HG02981 (cell line): ENCODE measurements around the gene FILIP1L.

Experiments
- ATAC-seq: cut with Tn5 transposase; IDR thresholded peaks from one replicate; pipeline ENCODE4 v1.9.1; 2021; ENCODE audit warnings: mild to moderate bottlenecking, moderate library complexity; ENCODE audit not compliant: unreplicated experiment

Gene FILIP1L

DNA sequence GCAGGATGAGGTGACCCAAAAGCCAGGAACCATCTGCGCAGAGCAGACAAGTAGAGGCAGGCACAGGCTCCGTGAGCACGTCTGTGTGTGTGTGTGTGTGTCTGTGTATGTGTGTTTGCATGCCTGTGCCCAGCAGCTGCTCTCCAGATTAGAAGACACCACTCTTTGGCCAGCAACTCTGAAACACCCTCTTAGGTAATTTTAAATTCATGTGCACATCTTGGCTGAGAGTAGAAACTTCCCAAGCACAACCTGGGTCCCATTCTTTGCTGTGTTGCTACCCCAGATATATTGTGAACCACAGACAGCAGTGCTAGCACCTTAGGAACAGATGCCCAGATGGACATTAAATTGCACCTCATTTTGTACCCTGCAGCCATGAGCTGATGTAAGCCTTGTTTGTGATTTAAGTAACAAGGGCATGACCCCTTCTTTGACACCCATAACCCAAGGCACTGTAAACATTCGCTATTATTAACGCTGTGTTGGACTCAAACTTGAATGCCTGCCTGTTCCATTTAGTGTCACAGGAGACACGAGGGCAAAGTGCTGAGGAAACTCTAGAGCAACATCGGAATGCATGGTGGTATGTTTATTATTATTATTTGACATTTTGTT lies at the start of gene FILIP1L:
Gene FILIP1L, minus strand, starts transcription at position 89 of the 618 bp plus-strand sequence.
- no peak for ATAC-seq

DNA sequence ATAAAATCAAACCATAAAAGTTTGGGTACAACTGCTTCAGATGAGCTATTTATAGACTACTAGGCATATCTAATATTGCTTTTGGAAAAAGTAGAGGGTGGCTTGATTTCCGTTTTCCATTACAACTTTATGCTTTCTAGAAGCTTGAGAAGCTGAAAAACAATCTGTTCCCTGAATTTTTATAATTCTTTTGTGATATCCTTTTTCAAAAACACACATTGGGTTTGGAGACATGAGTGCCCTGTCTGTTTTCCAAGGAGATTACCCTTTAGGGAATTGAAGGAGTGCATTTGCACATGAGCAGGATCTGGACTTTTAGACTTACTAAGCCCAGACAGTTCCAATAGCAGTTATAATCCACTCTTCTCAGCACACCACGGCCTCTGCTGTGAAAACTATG lies 49.5 kb upstream of the FILIP1L start:
- no peak for ATAC-seq

DNA sequence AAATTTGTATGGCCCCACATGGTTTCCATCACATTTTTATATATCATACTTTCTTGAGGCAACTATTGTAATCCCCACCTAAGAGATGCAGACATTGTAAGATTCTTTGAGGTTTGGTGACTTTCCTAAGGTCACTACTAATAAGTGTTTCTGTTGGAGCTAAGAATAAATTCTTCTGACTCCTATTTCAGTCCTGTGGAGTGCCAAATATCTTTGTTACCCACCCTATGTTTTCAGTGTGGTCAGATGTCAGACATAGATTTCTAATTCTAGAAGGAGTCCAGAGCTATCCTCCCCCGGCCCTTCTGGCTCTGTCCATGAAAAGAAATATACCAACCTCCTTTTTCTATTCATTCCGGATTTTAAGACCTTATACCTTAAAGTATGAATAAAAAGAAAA lies 46.2 kb upstream of the FILIP1L start:
- no peak for ATAC-seq

DNA sequence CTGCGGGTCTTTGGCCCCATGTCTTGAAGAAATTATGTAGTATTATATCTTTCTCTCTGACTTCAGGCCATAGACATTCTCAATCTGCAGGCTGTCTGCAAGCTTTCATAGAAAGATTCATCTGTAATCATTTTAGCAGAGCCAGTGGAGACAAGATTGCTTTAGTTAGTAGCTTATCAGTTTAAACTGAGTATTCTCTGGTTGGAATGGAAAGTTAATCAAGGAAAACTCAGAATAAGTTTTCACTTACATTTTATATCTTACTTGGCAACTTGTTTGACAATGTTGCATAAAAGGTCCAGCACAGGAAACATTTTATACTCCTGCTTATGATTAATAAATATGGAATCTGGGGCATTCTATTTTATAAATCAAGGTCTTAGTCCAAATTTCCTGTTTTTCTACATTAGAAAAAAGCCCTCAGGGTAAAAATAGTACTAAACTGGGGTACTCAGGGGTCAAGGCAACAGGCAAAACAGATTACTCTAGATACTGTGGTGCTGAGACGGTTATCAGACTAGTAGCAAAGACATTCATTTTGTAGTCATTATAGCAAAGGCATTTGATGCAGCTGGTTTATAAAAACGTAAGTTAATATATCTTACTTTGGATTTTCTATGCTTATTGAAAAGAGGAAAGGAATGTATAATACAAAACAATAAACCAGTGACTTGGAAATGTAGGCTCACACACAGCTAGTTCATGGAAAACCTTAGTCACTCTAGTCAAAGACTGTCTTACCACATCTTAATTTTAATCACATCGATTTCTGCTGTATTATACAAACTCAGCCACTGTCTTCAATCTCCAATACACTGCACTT lies 45.2 kb upstream of the FILIP1L start:
- no peak for ATAC-seq

DNA sequence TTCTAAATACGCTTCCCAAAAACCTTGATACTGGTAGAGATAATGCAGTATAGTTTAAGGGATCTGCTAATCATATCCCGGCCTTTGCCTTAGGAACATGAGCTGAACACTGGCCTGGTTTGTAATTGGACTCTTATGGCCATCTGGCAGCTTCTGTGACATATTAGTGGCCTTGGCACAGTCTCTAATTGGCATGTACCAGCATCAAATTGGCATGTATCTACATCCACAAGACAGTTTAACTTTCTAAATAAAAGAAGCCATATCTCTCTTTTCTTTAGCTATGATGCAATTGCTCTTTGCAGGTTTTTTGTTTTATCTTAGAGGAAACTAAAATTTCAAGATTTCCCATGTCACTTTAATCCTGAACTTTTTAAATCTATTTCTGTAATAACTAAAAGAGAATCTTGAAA lies 44.6 kb upstream of the FILIP1L start:
- ATAC-seq: no peak

DNA sequence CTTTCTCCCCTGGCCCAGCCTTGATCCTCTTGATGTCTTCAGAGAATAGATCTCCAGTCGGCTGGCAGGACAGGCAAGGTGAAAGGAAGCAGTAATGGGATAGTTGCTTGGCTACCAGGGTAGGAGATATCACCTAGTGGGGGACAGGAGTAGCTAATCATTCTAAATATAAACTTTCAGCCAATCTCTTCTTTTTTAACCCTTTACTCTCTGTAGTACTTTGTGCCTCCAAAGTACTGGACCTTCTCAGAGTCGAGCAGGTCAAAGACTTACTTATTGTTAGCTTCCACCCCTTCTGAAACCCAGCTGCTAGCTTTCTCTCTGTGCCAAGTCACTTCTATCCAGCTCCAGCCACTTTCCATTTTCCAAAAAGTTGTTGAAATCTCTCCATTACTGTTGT lies 43.4 kb upstream of the FILIP1L start:
- no peak for ATAC-seq

DNA sequence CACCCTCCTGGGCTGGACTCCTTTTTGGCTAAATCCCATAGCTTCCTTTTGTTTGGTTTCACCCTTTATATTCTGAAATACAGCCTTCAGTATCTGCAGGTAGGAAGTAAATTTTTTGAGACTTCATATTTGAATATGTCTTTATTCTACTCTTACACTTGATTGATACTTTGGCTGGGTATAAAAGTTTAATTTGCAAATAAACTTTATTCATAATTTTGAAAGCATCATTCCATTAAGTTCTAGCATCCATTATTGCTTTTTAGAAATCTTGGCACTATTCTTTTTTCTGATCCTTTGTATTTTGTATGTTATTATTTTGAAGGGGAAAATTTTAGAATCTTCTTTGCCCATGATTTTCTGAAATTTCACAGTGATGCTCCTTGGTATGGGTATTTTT lies 41.3 kb upstream of the FILIP1L start:
- no peak for ATAC-seq

DNA sequence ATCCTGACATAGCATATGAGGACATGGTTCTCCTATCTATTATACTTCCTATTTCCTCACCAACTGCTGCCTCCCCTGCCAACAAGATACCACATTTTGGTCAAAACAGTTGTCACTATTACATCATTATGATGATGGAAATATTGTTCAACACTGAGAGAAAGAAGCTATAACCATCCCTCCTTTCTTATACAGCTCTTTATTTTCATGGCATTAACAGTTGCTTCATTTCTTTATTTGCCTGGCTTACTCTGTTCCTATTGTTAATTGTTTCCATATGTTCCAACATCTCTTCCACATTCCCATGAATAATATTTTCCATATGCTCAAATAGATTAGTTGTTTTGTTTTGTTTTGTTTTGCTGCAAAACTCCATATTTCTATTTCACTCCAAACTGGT lies 40.8 kb upstream of the FILIP1L start:
- no peak for ATAC-seq

DNA sequence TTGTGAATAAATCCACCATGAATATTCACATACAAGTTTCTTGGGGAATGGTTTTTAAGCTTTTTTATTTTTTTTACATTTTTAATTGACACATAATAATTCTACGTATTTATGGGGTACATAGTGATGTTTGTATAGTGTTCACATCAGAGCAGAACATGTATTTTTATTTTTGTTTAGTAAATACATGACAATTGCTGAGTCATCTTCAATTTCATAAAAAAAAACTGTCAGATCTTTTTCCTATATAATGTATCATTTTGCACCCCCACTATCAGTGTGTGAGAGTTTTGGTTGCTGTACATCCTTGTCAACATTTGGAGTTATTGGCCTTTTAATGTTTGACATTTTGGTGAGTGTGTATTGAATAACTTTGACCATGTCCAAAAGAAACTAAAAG lies 39.9 kb upstream of the FILIP1L start:
- ATAC-seq: no peak

DNA sequence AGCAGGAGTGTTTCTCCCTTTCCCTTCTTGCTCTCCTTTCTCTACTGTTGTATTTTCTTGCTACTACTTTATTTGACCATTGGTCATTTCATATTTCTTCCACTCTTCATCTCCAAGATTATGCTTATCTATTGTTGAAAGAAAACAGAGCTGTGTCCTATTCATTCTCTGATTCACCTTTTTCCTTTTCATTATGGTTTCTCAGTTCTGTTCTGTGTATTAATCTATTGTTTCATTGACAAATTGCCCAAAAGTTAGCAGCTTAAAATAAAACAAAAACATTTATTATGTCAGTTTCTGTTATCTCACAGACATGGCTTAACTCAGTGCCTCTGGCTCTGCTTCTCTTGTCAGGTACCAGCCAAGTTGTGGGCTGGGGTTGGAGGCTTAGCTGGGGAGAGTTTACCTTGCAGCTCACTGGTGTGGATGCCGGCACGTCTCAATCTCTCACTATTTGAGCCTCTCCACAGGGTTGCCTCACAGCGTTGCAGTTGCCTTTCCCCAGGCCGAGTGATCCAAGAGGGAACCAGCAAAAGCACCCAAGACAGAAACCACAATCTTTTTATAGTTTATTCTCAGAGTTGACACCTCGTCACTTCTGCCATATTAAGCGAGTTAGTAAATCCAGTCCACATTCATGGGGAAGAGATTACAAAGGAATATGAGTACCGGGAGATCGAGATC lies 36.9 kb upstream of the FILIP1L start:
- no peak for ATAC-seq

DNA sequence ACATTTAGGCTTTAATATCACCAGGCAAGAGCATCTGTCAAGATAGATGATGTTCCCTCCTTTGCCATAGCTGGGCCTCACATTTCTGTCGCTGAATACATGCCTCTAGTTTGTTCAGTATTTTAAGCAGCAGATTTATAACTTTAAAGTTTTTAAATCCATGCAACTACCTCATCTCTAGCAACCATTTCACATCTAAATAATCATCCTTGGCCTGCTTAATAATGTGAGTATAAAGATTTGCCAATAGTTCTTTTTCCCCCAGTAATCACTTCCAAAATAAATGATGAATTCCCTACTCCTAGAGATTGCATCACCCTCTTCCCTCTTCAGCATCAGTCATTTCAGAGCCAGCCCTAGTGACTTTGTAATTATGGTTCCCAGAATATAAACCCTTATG lies 36.2 kb upstream of the FILIP1L start:
- ATAC-seq: no peak

DNA sequence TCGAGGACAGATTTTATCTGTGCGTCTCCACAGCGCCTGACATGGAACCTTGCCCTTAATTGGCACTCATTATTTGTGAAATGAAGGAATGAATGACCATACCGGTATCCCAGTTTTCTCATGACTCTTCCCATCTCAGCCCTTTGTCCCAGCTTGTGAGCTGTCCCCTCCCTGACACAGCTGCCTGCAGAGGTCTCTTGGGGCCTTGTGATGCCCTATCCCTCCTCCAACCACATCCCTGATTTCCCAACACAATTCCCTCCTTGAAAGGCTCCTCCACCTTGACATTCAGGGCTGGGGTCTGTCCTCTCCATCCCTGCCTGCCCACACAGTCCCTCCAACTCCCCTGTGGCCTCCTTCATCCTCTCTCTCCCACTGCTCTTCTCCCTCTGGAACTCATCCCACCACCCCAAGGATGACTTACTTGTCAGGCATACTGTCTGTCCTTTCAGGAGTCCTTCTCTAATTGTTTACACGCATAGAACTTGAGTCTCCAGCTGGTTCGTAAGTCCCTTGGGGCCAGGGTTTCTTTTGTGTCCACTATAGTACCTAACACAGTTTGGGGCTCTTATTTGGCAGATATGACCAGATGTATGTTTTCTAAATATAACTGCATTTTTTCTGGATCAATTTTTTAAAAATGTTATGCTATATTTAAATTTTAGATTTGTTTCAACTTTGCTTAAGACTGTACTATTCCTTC lies 35.6 kb upstream of the FILIP1L start:
- no peak for ATAC-seq

DNA sequence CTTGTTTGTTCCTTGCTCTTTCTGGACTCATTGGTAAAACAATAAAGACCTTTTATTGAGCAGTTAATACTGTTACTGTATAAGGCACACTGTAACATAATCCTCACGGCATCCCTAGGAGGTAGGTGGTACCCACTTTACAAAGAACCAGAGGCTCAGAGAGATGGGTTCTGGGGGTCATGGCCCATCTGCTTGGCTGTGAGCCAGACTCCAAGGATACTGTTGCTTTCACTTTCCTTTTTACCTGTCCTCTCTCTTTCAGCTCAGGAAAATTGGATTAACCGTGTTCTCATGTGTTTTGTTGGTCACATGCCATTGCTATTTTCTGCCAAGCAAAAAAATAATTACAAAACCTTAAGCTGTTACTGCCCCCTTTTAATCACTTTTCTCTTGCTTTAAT lies 34.8 kb upstream of the FILIP1L start:
- ATAC-seq: no peak

DNA sequence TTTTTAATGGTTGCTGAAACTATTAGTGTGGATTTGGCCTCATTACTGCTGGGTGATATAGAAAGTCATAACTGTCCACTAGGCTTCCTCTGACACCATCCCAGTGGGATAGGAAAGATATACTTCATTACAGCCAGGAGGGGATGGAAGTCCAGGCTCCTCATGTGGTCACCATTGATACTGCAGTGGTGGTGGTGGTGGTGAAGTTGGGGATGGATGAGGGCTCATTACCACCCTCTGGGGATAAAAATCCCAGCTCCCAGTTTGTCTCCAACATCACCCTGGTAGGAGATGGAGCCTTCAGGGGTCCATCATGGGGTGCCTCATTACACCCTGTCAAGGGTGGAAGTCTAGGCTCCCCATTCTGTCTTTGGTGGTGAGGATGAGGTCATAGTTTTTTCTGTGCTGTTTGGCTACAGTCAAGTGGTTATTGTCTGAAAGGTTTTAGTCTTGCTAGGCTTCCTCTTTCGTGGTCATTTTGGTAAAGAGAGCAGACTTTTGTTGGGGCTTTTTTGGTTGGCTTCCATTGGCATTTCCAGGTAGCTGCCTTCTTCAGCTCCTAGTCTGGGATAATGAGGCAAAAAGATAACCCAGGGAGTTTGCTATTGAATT lies 30.1 kb upstream of the FILIP1L start:
- peak; percentile 95 for ATAC-seq

DNA sequence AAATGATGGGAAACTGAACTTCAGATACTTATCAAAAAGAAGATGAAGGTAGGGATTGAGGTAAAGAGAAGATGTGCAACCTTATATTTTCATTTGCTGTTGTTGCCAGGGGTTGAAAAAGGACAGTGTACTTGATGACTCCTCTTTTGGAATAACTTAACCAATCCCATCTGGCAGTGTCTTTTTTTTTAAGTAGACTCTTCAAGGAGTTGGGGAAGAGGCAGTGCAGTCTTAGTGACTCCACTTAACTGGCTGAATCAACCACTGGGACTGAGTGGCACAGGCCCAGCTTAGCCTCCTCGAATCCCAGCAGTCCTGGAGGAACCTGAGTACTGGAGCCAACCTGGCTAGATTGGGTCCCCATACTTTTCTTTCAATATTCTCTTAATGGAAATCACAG lies 27.3 kb upstream of the FILIP1L start:
- ATAC-seq: no peak

DNA sequence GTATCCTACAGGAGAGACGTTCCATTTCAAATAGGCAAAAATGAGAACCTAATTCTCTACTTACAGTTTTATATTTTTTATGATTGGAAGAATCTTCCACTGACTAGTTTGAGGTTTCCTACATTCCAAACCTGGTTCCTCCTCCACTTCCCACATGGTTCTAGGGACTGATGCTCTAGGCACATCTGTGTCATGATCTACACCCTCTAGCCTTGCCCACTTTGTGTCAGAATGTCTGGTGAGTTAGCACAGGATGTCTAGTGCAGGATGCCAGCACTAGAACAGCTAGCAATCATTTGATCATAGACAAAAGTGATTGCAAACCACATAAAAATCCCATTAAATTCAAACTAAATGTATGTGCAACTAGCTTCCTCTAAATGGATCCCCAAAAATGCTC lies 26.7 kb upstream of the FILIP1L start:
- ATAC-seq: no peak

DNA sequence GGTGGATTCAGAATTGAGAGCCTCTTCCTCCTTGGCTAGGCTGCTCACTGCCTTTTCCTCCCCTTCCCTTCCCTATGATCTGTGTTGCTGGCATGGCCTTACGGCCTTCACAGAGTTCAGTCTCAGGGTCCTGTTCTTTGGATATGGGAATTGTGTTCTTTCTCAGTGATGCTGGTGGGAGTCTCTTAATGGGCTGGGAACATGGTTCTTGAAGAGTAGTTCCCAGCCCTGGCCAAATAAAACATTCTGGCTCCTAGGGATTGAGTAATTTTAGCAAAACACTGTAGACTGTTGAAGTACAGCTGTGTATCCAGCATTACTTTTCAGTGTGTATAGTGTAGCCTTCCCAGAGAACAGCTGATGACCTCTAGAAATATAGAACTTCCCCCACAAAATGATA lies 22.6 kb upstream of the FILIP1L start:
- ATAC-seq: no peak

DNA sequence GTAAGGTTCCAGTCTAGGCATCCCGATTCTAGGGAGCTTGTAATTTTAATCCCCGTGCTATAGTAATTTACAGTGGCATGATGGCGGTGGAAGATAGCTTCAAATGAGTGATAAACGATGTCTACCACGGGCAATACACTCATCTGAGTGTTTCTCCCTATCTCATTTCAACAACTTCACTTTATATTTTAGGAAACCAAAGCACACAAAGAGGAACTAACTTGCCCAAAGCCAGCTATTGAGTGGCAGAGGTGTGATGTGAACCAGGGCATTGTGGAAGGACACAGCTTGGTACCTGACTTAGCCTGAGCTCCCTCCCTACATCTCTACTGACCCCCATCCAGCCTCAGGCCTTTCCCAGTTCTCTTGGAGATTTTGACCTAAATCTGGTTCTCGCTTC lies 16.9 kb upstream of the FILIP1L start:
- ATAC-seq: no peak

DNA sequence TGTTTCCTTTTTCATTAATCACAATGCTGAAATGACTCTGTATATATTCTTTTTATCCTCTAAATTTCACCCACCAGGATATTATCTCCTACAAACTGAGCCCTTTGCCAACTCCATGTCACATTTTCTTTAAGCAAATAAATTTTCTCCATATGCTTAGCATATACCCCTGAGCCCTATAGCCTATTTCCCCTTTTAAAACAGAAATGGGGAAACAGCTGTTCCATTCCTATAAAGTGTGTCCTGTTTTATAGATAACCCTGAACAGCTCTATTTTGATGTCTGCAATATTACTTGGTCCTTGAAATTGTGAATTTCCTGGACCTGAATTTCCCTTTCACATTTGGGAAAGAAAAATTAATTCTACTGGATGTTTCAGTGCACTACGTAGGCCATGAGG lies 15.6 kb upstream of the FILIP1L start:
- ATAC-seq: no peak

DNA sequence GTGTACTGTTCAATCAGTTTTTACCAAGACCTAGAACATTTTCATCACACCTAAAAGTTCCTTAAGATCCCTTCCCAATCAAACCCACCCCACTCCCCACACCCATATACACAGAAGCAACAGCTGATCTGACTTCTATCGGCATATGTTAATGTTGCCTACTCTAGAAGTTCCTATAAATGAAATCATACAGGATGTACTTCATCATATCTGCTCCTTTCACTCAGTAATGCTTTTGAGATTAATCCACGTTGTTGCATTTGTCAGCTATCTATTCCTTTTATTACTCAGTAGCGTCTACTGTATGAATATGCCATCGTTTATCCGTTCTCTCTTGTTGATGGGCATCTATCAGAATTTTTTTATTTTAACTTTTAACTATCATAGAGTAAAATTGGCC lies 14.3 kb upstream of the FILIP1L start:
- no peak for ATAC-seq

DNA sequence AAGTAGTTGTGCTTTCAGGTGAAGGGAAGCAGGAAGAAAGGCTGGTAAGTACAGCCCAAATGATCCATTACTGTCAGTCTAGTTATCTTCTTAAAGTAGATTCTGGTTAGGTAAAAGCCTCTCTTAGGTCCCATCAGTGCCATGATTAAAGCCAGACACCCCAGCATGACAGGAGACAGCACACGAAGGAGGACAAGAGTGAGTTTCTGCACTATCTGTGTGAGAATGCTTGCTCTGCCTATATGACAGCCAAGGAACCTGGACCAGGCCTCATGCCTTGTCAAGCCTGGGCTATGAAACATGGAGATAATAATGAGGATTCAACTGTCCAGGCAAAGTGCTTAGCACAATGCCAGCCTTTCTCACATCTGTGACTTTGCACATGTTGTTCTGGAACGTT lies 13.5 kb upstream of the FILIP1L start:
- ATAC-seq: no peak
